CD14-positive monocyte (primary cell): Measurements from ENCODE around the gene SFT2D3. TPM values are rescaled to one million over a fixed set of nuclear protein-coding genes. Genes with fewer than 3 reads are reported as not detected.

Experiments
- DNase-seq, 3 donors: peaks; one replicate each; pipeline ENCODE4 v3.0.0-alpha.2; 2011 to 2022
- H2AFZ ChIP-seq: 2 replicates; pipeline ENCODE4 v1.6.0; 2012; ENCODE audit warnings: mild to moderate bottlenecking, low read depth, low read length, inconsistent platforms; ENCODE audit not compliant: insufficient read depth, poor library complexity, severe bottlenecking
- H3K27ac ChIP-seq, 2 donors: 1 replicate in 1 of 2; 2 replicates in 1 of 2; pipeline ENCODE4 v1.5.1; 2012 to 2013; ENCODE audit warnings: low read length in 2 of 2, control low read depth in 1 of 2, inconsistent platforms in 1 of 2, low read depth in 1 of 2, mild to moderate bottlenecking in 1 of 2
- H3K27me3 ChIP-seq, 2 donors: one replicate each; pipeline versions ENCODE4 v1.6.0 to v1.6.1; 2011 to 2013; ENCODE audit warnings: low read length in 2 of 2; ENCODE audit not compliant: control insufficient read depth in 2 of 2, insufficient read depth in 2 of 2
- H3K36me3 ChIP-seq, 2 donors: replicated peaks in 1 of 2; 1 replicate in 1 of 2; 2 replicates in 1 of 2; pipeline versions ENCODE4 v1.5.1 to v1.6.1; 2012 to 2013; ENCODE audit warnings: low read length in 2 of 2, control low read depth in 1 of 2, inconsistent platforms in 1 of 2, mild to moderate bottlenecking in 1 of 2; ENCODE audit not compliant: insufficient read depth in 2 of 2, control insufficient read depth in 1 of 2
- H3K4me1 ChIP-seq, 2 donors: 1 replicate in 1 of 2; 2 replicates in 1 of 2; pipeline versions ENCODE4 v1.5.1 to v1.6.1; 2012 to 2013; ENCODE audit warnings: low read length in 2 of 2, control low read depth in 1 of 2, inconsistent platforms in 1 of 2, mild to moderate bottlenecking in 1 of 2, moderate library complexity in 1 of 2; ENCODE audit not compliant: insufficient read depth in 2 of 2, control insufficient read depth in 1 of 2
- H3K4me2 ChIP-seq: replicated peaks from 2 replicates; pipeline ENCODE3; 2012; ENCODE audit warnings: low read length, moderate library complexity, mild to moderate bottlenecking; ENCODE audit not compliant: poor library complexity, severe bottlenecking; ENCODE audit errors: extremely low read depth
- H3K4me3 ChIP-seq, 3 experiments: fragments of 200-600 bp in 1 of 3; sonication (generic) in 1 of 3; replicated peaks in 1 of 3; 1 replicate in 2 of 3; 2 replicates in 1 of 3; pipeline ENCODE4 v1.5.1; 2011 to 2013; ENCODE audit warnings: low read length in 3 of 3, mild to moderate bottlenecking in 3 of 3, control low read depth in 2 of 3, low read depth in 2 of 3, inconsistent platforms in 1 of 3, moderate library complexity in 1 of 3
- H3K79me2 ChIP-seq: 2 replicates; pipeline ENCODE4 v1.6.0; 2012; ENCODE audit warnings: mild to moderate bottlenecking, control low read depth, inconsistent platforms, low read length, moderate library complexity; ENCODE audit not compliant: insufficient read depth
- H3K9ac ChIP-seq: 2 replicates; pipeline ENCODE4 v1.6.0; 2017; ENCODE audit warnings: low read length, mild to moderate bottlenecking; ENCODE audit not compliant: insufficient read depth, poor library complexity, severe bottlenecking
- H3K9me3 ChIP-seq, 2 donors: replicated peaks in 1 of 2; 1 replicate in 1 of 2; 2 replicates in 1 of 2; pipeline versions ENCODE4 v1.5.1 to v1.6.1; 2012 to 2013; ENCODE audit warnings: low read length in 2 of 2, control low read depth in 1 of 2; ENCODE audit not compliant: control insufficient read depth in 1 of 2, insufficient read depth in 1 of 2
- H4K20me1 ChIP-seq: 2 replicates; pipeline ENCODE4 v1.6.0; 2012; ENCODE audit warnings: mild to moderate bottlenecking, low read length, control low read depth, moderate library complexity; ENCODE audit not compliant: insufficient read depth
- H3K27ac Mint-ChIP-seq, 7 donors: one replicate each; pipeline ENCODE4 v1.8.0; 2020; ENCODE audit warnings: mild to moderate bottlenecking in 7 of 7, mixed read lengths in 7 of 7, moderate library complexity in 6 of 7, inconsistent platforms in 2 of 7
- H3K27me3 Mint-ChIP-seq, 3 donors: one replicate each; pipeline ENCODE4 v1.8.0; 2021 to 2022; ENCODE audit warnings: low read depth in 3 of 3, mild to moderate bottlenecking in 3 of 3, mixed read lengths in 3 of 3, moderate library complexity in 3 of 3, inconsistent platforms in 1 of 3
- H3K36me3 Mint-ChIP-seq, 2 donors: one replicate each; pipeline ENCODE4 v1.8.0; 2020; ENCODE audit warnings: mixed read lengths in 2 of 2, inconsistent platforms in 1 of 2, mild to moderate bottlenecking in 1 of 2
- H3K4me1 Mint-ChIP-seq: one replicate; pipeline ENCODE4 v1.8.0; 2020; ENCODE audit warnings: mild to moderate bottlenecking, mixed read lengths
- H3K4me3 Mint-ChIP-seq, 2 donors: one replicate each; pipeline ENCODE4 v1.8.0; 2020; ENCODE audit warnings: mild to moderate bottlenecking in 2 of 2, mixed read lengths in 2 of 2, moderate library complexity in 1 of 2
- H3K9me3 Mint-ChIP-seq, 7 donors: one replicate each; pipeline ENCODE4 v1.8.0; 2020 to 2022; ENCODE audit warnings: mixed read lengths in 7 of 7, mild to moderate bottlenecking in 6 of 7, moderate library complexity in 6 of 7, inconsistent platforms in 2 of 7
- WGBS: methylation state at CpG from one replicate; pipeline ENCODE4 v1.1.5; 2013; ENCODE audit warnings: missing lambda C conversion rate; ENCODE audit not compliant: insufficient coverage; 5-methylcytosine and 5-hydroxymethylcytosine counted together
- intact Hi-C, 2 donors: fragments of 100-400 bp; cut with micrococcal nuclease; formaldehyde crosslinking; loops; one replicate each; pipeline versions ENCODE4 v1.15.0 to v1.15.1; 2023
- polyA plus RNA-seq, 3 donors: library from polyadenylated mRNA; depleted of rRNA in 1 of 3; unstranded in 2 of 3; stranded (reverse) in 1 of 3; fragments of 300-500 nt in 2 of 3; fragments of >200 nt in 1 of 3; fragmentation: Illumina TruSeq in 2 of 3; gene quantifications; 1 replicate in 2 of 3; 2 replicates in 1 of 3; pipeline ENCODE4 v1.2.3, GENCODE V29; 2012 to 2021
- TF ChIP-seq, protein P1 (sequence below): fragments of 200-600 bp; IDR thresholded peaks from one replicate; pipeline ENCODE4 v1.8.0; 2022; ENCODE audit warnings: antibody characterized with exemption, mild to moderate bottlenecking

The SFT2D3 gene
- polyA plus RNA-seq, 3 donors = 3.8 to 4.9 TPM; not detected in 1

DNA sequence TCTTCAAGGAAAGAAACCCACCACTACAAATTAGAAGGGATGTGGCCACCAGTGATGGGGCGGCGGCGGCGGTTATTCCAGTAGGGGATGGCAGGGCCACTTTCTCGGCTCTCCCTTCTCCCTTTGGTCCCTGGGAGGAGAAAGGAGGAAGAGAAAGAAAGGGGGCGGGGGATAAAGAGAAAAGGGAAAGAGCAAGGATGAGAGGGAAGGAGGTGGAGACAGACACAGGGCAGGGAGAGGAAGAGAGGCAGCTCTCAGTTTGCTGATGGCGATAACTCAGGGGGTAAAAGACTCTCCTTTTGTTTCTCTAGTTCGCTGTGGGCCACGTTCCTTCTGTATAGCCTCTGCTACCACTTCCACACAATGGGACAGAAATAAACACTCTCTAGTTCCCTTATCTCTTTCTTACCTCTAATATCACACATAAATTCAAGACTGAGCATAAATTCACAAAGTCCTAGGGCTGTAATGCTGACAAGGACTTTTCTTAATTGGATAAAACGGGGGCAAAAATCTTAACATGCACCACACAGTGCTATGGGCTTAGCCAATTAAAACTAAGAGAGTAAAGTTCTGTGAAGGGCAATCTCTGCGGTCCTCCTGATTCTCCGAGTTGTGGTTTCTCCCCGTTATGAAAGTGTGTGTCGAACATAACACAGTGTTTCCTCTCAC, 14.6 kb downstream of the SFT2D3 start:
- peaks cover 7% of the 10 kb centered on the region for H3K4me1 Mint-ChIP-seq
- H3K9me3 ChIP-seq = no peaks in the 10 kb centered on the region
- H3K27ac Mint-ChIP-seq = no peak overlapping the region
- DNase-seq = no peak
- no peak overlapping the region for H3K4me3 Mint-ChIP-seq
- H3K4me2 ChIP-seq = no peak overlapping the region
- no peaks in the 10 kb centered on the region for H4K20me1 ChIP-seq
- H3K4me1 ChIP-seq = peaks cover 4 to 14% of the 10 kb centered on the region in 2 donors
- no peak overlapping the region for H2AFZ ChIP-seq
- no peak overlapping the region for H3K27ac ChIP-seq
- H3K9ac ChIP-seq = no peak overlapping the region
- H3K36me3 ChIP-seq = peaks cover 45 to 75% of the 10 kb centered on the region in 2 donors
- no peaks in the 10 kb centered on the region for H3K79me2 ChIP-seq
- H3K36me3 Mint-ChIP-seq = peaks cover 50 to 72% of the 10 kb centered on the region in 2 donors
- no peak overlapping the region for H3K4me3 ChIP-seq
- H3K9me3 Mint-ChIP-seq = no peaks in the 10 kb centered on the region
- intact Hi-C loops = no loop called here
- TF ChIP-seq, protein P1, sequence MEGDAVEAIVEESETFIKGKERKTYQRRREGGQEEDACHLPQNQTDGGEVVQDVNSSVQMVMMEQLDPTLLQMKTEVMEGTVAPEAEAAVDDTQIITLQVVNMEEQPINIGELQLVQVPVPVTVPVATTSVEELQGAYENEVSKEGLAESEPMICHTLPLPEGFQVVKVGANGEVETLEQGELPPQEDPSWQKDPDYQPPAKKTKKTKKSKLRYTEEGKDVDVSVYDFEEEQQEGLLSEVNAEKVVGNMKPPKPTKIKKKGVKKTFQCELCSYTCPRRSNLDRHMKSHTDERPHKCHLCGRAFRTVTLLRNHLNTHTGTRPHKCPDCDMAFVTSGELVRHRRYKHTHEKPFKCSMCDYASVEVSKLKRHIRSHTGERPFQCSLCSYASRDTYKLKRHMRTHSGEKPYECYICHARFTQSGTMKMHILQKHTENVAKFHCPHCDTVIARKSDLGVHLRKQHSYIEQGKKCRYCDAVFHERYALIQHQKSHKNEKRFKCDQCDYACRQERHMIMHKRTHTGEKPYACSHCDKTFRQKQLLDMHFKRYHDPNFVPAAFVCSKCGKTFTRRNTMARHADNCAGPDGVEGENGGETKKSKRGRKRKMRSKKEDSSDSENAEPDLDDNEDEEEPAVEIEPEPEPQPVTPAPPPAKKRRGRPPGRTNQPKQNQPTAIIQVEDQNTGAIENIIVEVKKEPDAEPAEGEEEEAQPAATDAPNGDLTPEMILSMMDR = no peak
- WGBS = 90% methylated on average over 2 of the region's 14 CpGs
- no peaks in the 10 kb centered on the region for H3K27me3 Mint-ChIP-seq
- no peaks in the 10 kb centered on the region for H3K27me3 ChIP-seq

DNA sequence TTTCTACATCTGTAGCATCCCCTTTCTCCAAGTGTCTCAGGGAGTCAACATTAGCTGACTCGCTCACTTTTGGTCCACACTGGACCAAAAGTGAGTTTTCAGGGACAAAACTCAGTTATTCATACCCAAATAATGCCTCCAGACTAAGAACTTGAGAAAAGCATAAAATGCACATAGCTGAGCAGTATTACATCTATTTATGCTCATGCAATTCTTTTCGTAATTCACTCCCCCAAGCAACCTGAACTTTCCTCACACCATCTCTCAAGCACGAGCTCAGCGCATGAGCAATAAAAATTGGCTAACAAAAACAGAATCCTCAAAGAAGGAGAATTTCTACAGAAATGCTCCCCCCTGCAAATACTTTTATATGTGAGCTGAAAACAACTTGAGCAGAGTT, 17.0 kb downstream of the SFT2D3 start:
- TF ChIP-seq, protein P1 = no peak
- peaks cover 64 to 84% of the 10 kb centered on the region in 2 donors for H3K36me3 Mint-ChIP-seq

More for the DNA sequence above, 17.0 kb downstream of the SFT2D3 start:
- no peaks in the 10 kb centered on the region for H3K27me3 ChIP-seq
- no peak overlapping the region for H3K9ac ChIP-seq
- H3K4me1 ChIP-seq = peaks cover 0 to 4% of the 10 kb centered on the region in 2 donors
- no peak overlapping the region for H3K4me3 ChIP-seq
- no peaks in the 10 kb centered on the region for H3K79me2 ChIP-seq
- H2AFZ ChIP-seq = no peak overlapping the region
- 100% methylated on average over 3 of the region's 4 CpGs for WGBS
- H4K20me1 ChIP-seq = no peaks in the 10 kb centered on the region
- DNase-seq = no peak
- Mint-ChIP-seq H3K27ac (no peak overlapping the region), H3K4me1 (no peaks in the 10 kb centered on the region), H3K4me3 (no peak overlapping the region), H3K9me3 (no peaks in the 10 kb centered on the region), H3K27me3 (no peaks in the 10 kb centered on the region)
- H3K9me3 ChIP-seq = no peaks in the 10 kb centered on the region
- H3K4me2 ChIP-seq = no peak overlapping the region
- H3K27ac ChIP-seq = no peak overlapping the region
- intact Hi-C loops = no loop called here
- H3K36me3 ChIP-seq = peaks cover 67 to 94% of the 10 kb centered on the region in 2 donors
